ENCODE data around the gene IL27RA.

DNA sequence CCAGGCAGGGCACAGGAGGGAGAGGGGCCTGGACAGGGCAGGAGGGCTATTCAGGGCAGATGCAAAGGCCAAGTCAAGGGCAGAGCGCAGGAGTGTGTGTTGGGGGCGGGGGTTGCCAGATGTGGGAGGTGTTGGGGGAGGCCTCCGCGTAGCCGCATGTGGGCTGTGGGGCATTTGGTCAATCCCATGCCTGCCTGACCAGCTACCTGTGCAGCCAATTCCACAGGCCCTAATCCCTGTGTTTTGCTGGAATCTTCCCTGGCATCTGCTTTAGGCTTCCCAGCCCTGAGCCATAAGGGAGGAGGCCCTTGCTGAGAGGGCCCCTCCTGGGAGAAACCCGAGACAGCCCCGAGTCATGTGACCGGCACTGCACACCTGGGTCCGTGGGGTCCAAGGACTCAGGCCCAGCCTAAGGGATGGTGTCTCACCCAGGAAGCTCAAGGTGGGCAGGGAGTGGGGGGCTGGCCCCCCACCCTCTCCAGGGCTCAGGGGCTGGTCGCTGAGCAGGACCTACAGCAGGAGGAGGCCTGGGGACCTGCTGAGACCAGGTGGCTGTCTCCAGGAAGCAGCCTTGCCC is 45.7 kb upstream of the IL27RA start:
- TF ChIP-seq, protein P1, sequence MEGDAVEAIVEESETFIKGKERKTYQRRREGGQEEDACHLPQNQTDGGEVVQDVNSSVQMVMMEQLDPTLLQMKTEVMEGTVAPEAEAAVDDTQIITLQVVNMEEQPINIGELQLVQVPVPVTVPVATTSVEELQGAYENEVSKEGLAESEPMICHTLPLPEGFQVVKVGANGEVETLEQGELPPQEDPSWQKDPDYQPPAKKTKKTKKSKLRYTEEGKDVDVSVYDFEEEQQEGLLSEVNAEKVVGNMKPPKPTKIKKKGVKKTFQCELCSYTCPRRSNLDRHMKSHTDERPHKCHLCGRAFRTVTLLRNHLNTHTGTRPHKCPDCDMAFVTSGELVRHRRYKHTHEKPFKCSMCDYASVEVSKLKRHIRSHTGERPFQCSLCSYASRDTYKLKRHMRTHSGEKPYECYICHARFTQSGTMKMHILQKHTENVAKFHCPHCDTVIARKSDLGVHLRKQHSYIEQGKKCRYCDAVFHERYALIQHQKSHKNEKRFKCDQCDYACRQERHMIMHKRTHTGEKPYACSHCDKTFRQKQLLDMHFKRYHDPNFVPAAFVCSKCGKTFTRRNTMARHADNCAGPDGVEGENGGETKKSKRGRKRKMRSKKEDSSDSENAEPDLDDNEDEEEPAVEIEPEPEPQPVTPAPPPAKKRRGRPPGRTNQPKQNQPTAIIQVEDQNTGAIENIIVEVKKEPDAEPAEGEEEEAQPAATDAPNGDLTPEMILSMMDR (IDR thresholded peaks at IDR 0.05): no peak
- no peak for TF ChIP-seq POLR2A (IDR thresholded peaks at IDR 0.05)

All from heart left ventricle (tissue), 13 donors.